HG03095 (cell line): Measurements from ENCODE around the gene SCN2A.
"Not testable (repeated sequence)": the region's sequence is repeated elsewhere in the genome, so short reads cannot be mapped to it uniquely, and the experiment has no call there.

ENCODE experiments used
- ATAC-seq: cut with Tn5 transposase; IDR thresholded peaks from one replicate; pipeline ENCODE4 v1.9.1; 2021; ENCODE audit warnings: moderate library complexity; ENCODE audit not compliant: unreplicated experiment

The SCN2A gene

GRCh38 chr2:165251366-165251765, 12.2 kb downstream of the SCN2A start:
- ATAC-seq: no peak

GRCh38 chr2:165253178-165253577, 14.0 kb downstream of the SCN2A start:
- no peak for ATAC-seq

- ATAC-seq: no peak
Observed at GRCh38 chr2:165256618-165257017, 17.4 kb downstream of the SCN2A start.

GRCh38 chr2:165260347-165260746, 21.1 kb downstream of the SCN2A start:
- ATAC-seq: not testable (repeated sequence)

GRCh38 chr2:165268754-165269153, 29.5 kb downstream of the SCN2A start:
- no peak for ATAC-seq

- ATAC-seq: no peak
Observed at GRCh38 chr2:165273176-165273575, 34.0 kb downstream of the SCN2A start.

- ATAC-seq: no peak
Observed at GRCh38 chr2:165274698-165275097, 35.5 kb downstream of the SCN2A start.

- no peak for ATAC-seq
Observed at GRCh38 chr2:165275932-165276331, 36.7 kb downstream of the SCN2A start.

GRCh38 chr2:165277295-165277694, 38.1 kb downstream of the SCN2A start:
- ATAC-seq: no peak

- ATAC-seq: no peak
Observed at GRCh38 chr2:165277860-165278656, 38.8 kb downstream of the SCN2A start.

- ATAC-seq: no peak
Observed at GRCh38 chr2:165280356-165280755, 41.1 kb downstream of the SCN2A start.

- ATAC-seq: no peak
Observed at GRCh38 chr2:165281387-165281786, 42.2 kb downstream of the SCN2A start.

GRCh38 chr2:165283342-165283741, 44.1 kb downstream of the SCN2A start:
- no peak for ATAC-seq

GRCh38 chr2:165287094-165287778, 48.0 kb downstream of the SCN2A start:
- ATAC-seq: no peak

- no peak for ATAC-seq
Observed at GRCh38 chr2:165289069-165289468, 49.9 kb downstream of the SCN2A start.

- peak; percentile 100 for ATAC-seq
Observed at GRCh38 chr2:165293440-165294420, 54.5 kb downstream of the SCN2A start.

- ATAC-seq: no peak
Observed at GRCh38 chr2:165294912-165295311, 55.7 kb downstream of the SCN2A start.

GRCh38 chr2:165295643-165296042, 56.4 kb downstream of the SCN2A start:
- no peak for ATAC-seq

GRCh38 chr2:165305391-165306096, 66.3 kb downstream of the SCN2A start:
- ATAC-seq: no peak

GRCh38 chr2:165307317-165307716, 68.1 kb downstream of the SCN2A start:
- ATAC-seq: no peak

GRCh38 chr2:165311949-165312348, 72.7 kb downstream of the SCN2A start:
- ATAC-seq: no peak
